HG02973 (cell line): ENCODE results near the gene COX14.

Experiments
- ATAC-seq: cut with Tn5 transposase; IDR thresholded peaks from one replicate; pipeline ENCODE4 v1.9.1; 2021; ENCODE audit warnings: moderate library complexity; ENCODE audit not compliant: unreplicated experiment

Gene COX14

DNA sequence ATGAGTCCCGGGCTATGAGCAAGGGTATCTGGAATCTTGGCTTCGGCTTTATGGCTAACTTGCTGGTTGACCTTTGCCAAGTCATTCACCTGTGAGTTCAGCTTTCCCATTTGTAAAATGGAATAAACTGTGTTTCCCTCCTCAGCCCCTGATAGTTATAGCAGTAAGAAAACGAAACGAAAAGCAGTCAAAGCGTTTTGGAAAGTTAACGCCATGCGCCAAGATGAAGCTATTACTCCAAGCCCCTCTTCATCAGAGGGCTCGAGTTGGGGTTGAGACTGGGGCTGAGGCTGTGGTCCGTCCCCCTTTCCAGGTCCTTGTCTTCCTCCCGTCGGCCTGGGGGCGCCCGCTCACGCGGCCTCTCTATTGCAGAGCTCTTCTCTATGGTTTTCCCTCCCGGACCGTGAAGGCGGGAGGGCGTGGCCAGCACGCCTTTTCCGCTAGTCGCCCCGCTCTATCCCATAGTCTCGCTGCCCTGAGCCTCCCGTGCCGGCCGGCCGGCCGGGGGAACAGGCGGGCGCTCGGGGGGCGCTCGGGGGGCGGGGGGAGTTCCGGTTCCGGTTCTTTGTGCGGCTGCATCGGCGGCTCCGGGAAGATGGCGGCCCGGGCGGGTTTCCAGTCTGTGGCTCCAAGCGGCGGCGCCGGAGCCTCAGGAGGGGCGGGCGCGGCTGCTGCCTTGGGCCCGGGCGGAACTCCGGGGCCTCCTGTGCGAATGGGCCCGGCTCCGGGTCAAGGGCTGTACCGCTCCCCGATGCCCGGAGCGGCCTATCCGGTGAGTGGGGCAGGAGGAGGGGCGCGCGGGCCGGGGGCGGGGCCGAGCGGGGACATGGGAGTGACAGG lies 27.0 kb upstream of the COX14 start, which contains the start of gene SMARCD1:
Gene SMARCD1, plus strand, starts transcription at position 568 of the 840 bp plus-strand sequence. Its CDS starts 28 bp downstream, at position 596.
- ATAC-seq: peak; percentile 69

DNA sequence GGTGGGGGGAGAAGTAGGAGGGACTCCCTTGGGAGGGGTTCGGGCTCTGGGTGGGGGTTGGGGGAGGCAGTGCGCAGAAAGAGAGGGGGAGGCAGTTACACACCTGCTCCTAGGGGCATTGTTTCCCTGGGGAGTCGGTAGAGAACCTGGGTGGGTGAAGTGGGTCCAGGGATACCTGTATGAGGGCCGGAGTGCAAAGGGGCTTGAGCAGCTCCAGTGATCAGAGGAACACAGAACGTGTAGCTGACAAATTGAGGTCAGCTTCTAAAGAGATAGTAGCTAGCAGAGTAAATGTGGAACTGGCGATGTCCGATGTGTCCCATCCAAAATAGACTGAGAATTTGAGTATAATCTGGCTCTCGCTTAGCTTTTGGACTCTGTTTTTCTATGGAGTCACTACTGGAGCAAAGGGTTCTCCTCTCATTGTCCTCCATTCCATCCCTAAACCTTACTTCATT lies 26.4 kb upstream of the COX14 start:
- no peak for ATAC-seq

DNA sequence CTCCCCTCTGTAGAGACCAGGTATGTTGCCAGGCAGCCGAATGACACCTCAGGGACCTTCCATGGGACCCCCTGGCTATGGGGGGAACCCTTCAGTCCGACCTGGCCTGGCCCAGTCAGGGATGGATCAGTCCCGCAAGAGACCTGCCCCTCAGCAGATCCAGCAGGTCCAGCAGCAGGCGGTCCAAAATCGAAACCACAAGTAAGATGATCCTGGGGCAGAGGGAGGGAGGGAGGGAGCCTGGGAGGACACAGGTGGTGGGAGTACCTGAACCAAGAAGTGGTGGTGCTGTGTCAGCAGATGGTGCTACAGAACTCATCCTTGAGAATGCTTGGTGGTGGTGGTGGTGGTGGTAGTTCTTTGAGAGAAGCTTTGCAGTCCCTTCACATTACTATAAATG lies 25.9 kb upstream of the COX14 start:
- no peak for ATAC-seq

DNA sequence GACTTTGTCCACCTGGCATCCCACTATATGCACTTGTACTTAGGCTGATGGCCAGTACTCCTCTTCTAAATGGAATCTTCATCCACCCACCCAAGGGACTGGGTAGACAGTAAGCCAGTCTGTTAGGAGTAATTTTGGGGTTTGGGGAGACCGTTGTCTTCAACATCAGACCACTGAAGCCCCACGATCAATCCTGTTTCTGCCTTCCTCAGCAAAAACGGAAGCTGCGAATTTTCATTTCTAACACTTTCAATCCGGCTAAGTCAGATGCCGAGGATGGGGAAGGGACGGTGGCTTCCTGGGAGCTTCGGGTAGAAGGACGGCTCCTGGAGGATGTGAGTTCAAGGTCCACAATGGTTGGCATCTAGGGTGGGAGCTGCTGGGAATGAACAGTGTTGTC lies 24.9 kb upstream of the COX14 start:
- ATAC-seq: no peak

DNA sequence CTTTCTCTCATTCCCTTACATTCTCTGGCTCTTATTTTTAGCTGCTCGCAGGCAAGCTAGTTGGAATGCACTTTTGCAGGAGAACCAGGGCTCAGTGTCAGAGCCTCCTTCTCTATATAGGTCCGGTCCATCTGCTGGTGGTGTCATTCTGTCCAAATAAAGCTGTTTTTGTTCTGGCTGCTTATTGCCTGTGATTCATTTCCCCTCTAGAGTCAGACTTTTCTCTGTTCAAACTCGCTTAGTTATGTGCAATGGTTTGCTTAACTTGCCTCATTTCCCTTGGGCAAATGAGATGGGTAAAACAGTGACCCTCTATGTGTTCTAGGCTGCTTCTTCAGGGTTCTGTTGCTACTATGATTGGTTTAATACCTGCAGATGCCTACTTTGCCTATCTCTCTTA lies 24.0 kb upstream of the COX14 start:
- no peak for ATAC-seq

DNA sequence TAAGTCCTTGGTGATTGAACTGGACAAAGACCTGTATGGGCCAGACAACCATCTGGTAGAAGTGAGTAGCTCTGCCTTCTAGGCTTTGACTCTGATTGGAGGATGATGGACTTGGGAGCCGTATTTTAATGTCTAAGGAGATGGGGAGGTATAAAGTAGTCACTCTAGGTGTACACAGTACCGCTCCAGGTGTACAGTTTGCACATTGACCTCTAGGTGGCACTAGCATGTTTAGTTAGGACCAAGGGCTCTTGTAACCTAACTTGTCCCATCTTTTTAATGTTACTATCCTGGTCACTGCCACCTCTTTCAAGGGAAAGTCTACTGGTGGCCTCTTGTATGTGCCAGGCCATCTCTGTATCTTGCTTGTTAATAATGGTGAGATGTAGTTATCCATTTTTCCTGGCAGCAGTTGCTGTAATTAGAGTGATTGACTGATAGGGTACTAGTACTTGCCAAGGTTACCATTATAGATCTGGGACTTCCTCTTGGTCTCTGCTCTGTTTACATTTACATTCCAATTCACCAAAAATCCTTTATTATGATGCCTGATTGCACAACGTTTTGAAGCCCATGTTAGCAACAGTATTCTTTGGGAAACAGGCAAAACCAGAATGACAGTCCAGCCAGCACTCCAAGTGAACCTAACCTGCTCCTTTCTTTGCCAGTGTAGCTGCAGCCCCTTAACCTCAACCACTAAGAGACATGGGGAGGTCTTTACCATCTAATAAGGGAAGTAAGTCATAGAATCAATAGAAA lies 23.3 kb upstream of the COX14 start:
- no peak for ATAC-seq

DNA sequence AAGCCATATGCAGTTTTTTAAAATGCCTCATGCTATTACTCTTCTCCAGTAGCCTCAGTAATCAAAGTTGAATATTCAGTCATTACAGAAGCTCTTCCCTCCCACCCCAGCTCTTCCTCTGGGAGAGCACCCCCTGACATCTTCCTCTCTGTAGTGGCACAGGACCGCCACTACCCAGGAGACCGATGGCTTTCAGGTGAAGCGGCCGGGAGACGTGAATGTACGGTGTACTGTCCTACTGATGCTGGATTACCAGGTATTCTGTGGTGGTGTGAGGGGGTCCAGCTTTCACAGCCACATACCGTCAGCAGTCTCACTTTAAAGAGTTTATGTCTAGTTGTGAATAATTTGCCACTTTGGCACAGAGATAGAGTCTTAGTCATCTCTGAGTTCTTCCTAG lies 22.3 kb upstream of the COX14 start:
- no peak for ATAC-seq

DNA sequence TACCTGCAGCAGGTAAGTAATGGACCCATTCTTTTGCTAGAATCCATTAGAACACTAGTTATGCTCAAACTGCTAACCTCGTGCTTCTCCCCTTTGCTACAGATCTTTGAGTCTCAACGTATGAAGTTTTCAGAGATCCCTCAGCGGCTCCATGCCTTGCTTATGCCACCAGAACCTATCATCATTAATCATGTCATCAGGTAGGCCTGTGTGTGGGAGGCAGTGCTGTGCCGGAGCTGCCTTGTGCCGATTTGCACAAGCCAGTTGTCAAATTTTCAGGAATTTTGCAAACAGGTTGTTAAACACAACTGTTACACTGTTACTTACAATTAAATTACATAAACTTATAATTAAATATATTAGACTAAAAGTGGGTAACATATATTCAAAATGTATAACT lies 21.6 kb upstream of the COX14 start:
- ATAC-seq: no peak

DNA sequence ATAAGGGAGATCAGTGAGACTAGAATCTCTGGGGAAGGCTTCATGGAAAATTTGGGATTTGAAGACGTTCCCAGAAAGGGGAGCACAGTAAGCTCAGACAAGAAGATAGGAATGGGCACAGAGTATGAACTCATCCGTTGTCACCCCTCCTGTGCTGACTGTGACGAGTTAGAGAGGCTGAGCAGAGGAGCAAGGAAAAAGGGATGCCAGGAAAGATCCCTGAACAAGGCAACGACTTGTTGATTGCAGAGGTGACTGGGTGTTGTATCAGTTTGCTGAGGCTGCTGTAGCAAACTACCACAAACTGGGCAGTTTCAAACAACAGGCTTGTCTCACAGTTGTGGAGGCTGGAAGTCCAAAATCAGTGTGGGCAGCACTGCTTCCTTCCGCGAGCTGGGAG lies 14.1 kb upstream of the COX14 start:
- no peak for ATAC-seq

DNA sequence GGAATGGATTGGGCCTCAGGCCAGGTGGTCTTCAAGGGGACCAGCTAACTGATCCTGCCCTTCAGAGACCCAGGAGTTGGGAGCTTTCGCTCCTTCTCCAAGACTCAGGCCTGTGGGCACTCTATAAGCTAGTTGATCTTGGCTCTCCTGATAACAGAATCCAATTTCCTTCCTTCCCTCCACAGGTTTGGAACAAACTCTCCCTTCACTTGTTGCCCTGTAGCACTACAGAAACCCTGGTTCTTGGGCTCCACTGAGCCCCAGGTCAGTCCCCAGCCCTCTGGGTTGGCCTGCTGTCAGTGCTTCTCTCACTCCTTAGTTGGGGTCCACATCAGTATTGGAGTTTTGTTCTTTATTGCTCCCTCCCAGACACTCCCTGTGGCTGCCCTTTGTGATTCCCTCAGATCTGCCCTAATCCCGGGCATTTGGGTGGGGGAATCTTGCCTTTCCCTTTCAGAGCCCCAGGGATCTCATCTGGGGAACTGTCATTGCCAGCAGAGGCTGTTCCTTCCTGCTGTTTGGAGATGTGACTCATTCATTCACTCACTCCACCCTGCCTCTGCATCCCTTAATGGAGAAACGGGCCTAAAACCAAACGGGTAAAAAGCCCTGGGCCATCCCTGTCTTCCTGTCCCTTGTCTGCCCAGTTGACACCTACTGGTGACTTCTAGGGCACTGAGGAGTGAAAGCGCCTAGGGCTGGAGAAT lies 12.6 kb upstream of the COX14 start:
- no peak for ATAC-seq

DNA sequence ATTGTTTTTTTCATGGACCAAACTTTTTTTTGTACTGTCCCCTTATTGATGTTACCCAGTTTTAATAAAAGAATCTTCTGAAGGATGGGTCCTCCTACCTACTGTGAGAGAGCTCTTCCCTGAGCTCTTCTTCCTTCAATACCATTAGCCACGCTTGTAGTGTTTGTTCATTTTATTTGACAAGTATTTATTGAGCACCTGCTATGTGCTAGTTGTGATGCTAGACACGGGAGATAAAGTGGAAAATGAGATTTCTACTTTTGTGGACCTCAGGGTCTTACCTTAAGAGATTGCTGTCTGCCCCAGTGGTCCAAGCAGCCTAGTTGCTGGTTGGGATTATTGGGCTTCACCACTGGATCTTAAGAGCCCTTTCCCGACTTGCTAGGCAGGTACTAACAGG lies 11.5 kb upstream of the COX14 start:
- ATAC-seq: no peak

DNA sequence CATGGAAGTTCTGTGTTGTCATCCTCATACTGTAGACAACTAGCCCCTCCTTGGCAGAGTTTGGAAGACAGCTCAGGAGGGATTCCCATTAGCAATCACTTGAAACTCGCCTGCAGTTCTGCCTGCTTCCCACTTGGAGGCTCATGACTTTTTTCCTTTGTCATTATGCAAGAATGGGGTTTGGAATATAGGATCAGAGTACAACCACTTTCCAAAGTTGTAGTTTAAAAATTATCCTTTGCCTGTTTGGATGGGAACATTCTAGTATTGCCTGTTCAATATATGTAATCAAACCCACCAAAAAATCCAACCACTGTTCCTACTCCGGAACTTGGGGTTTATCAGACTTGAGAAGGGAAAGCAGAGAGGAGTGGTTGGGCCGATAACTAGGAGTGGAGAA lies 10.4 kb upstream of the COX14 start:
- no peak for ATAC-seq

DNA sequence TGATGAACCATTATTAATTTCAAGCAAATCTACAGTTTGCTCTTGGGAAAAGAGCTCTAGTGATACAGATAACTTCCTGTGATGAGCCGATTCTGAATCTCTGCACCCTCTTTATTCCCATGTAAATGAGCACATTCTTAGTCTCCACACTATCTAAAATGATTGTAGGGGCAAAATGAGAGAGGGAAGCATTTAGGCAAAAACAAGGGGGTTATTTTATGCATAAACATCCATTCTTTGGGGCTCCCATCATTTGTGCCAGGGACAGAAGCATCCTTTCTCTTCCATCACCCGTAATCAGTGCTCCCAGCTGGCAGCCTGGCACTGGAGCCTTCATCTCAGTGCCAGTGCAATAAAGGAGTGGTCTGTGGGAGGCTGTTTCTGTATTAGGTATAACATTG lies 9.9 kb upstream of the COX14 start:
- ATAC-seq: no peak

DNA sequence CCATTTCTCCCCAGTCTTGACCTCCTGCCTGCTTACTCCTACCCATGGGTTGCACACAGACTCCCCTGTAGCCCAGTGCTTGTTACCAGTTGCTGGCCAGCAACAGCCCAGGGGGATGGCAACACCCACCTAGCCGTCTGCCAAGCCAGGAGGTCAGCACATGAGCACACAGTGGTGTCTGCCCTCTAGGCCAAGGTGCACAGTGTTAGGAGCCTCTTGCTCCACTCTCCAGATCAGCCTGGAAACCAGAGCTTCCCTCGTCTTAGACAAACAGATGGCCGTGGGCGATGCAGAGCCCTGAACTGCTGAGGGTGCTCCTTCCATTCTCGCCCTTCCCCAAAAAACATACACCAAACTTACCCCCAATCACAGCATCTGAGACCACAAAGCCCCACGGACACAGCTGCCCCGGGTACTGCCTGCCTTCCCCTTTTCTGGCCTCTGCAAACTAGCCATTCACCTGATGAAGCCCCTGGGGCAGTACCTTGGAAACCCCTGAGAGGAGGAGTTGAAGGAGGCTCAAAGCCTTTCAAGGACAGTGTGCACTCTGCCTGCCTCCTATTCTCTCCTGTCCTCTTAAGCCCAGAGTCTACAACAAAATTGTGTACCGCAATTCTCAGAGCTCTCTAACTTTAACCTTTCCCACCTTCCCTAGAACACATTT lies 9.3 kb upstream of the COX14 start:
- ATAC-seq: no peak

DNA sequence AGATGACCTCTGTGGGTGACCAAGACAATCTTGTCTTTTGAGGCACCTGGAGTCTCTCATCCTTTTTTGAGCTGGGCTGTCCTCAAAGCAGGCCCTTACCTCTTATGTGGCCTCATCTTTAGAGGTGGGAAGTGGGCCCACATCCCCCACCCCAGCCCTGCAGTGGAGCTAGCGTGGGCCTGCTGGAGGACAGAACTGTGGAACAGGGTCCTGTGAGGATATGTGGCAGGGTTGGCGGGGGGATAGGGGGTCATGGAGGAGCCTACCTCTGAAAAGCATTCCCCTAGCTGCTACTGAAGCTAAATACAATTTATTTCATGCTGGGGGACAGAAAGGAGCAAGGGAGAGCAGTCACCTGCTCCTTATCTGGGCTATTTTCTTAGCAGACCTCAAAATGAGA lies 8.7 kb upstream of the COX14 start:
- no peak for ATAC-seq

DNA sequence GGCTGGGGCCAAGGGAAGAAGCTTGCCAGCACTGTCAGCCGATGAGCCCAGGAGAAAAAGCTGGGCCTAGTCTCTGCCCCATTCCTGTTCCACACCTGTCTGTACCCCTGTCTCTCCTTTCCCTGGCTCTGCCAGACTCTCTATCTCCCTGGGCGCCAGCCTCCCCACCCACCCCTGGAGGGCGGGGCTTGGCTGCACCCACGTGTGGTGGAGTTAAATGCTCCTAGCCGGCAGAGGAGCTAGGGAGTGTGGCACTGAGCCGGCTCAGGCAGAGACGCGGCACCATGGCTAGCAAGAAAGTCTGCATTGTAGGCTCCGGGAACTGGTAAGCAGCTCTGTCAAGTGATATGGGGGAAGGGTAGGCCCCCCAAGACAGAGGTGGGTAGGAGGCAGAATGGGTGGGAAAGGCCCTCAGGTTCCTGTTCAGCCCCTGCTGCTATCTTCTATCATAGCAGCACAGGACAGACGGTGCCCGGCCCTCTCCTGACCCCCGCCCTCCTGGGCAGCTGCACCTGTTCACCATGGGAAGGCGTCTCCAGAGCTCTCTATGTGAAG lies 8.2 kb upstream of the COX14 start, which contains the start of gene GPD1:
Gene GPD1, plus strand, starts transcription at position 242 of the 555 bp plus-strand sequence. Its CDS starts 43 bp downstream, at position 285.
- no peak for ATAC-seq

DNA sequence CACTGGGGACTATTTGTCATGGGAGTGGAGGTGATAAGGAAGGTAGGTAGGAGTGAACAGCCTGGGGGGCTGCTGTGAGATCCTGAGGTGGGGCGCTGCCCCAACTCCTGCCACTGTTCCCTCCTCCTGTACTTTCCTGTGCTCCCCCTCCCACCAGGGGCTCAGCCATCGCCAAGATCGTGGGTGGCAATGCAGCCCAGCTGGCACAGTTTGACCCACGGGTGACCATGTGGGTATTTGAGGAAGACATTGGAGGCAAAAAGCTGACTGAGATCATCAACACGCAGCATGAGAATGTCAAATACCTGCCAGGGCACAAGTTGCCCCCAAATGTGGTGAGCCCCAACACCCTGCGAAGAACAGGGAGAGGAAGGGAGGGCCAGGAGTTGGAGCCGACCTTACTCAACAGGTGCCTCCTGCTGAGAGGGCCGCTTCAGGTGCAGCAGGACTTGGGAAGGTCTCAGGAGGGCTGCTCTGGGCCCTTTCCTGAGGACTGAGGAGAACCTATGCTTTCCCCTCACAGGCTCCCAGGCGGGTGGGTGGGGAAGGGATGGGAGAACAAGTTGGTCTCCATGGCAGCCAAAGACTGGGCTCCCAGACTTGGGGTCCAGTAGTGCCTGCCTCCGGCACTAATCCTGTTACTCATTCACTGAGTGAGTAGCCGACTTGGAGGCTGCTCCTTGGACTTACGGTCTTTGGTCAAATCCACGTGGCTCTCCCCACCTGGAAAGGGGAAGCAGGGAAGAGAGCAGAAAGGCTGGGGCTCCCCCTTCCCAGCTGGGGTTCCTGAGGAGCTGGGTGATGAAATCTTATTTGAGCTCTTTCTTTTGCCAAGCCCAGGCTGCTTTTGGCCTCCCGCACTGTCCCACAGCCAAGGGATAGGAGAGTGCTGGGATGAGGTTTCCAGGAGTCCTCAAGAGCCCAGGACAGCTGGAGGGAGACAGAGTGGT lies 7.3 kb upstream of the COX14 start:
- no peak for ATAC-seq

DNA sequence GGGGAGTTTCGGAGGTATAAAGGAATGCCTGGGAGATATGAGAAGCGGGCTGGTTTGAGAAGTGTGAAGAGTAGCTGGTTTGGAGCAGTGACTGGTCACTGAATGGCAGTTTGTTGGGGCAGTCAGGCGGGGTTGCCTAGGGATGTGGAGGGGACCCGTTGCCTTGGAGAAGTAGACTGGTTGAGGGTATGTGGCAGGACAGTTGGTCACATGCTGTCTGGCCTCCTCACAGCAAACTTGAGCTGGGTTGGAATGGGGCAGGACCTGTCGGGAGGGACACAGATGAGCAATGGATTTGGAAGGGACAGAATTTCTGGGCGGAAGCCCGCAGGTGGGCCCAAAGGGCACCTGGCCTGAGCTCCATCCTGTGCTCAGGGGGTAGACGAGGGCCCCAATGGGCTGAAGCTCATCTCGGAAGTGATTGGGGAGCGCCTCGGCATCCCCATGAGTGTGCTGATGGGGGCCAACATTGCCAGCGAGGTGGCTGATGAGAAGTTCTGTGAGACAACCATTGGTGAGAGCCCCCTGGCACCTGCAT lies 6.1 kb upstream of the COX14 start:
- no peak for ATAC-seq

DNA sequence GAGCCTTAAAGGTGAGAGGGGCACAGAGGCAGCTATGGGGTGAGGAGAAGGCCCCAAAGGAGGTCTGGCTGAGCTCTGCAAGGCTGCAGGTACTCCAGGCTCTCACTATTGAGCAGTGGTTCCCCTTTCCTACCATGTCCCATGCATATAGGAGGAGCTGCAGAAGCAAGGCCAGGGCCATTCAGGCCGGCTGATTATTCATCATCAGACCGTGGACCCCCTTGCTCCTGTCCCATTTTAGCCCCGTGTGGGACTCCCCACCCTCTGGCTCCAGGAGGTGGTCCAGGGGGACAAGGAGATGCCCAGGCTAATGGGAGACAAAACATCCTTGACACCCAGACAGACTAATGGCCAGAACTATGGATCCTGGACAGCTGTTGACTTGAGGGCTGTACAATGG lies 5.1 kb upstream of the COX14 start:
- ATAC-seq: no peak
